Activated gamma-delta T cell treated with Interleukin-2 at 50 U/mL for 16 hours (primary cell): ENCODE results near the gene EGFLAM.
"Not testable (repeated sequence)": the region's sequence is repeated elsewhere in the genome, so short reads cannot be mapped to it uniquely, and the experiment has no call there.

Experiments
- DNase-seq: peaks from one replicate; pipeline ENCODE4 v3.0.0-alpha.2; 2020

EGFLAM gene

GRCh38 chr5:38331831-38332230, 73.5 kb downstream of the EGFLAM start:
- no peak for DNase-seq

GRCh38 chr5:38333181-38333580, 74.8 kb downstream of the EGFLAM start:
- DNase-seq: not testable (repeated sequence)

- no peak for DNase-seq
Measured at GRCh38 chr5:38338455-38338854, 80.1 kb downstream of the EGFLAM start.

- DNase-seq: no peak
Measured at GRCh38 chr5:38339446-38339845, 81.1 kb downstream of the EGFLAM start.

- DNase-seq: no peak
Measured at GRCh38 chr5:38341056-38341455, 82.7 kb downstream of the EGFLAM start.

- DNase-seq: no peak
Measured at GRCh38 chr5:38341641-38342040, 83.3 kb downstream of the EGFLAM start.

- no peak for DNase-seq
Measured at GRCh38 chr5:38342261-38342660, 83.9 kb downstream of the EGFLAM start.

- no peak for DNase-seq
Measured at GRCh38 chr5:38344891-38345290, 86.5 kb downstream of the EGFLAM start.

GRCh38 chr5:38346593-38346992, 88.2 kb downstream of the EGFLAM start:
- no peak for DNase-seq

GRCh38 chr5:38347040-38347763, 88.8 kb downstream of the EGFLAM start:
- no peak for DNase-seq

GRCh38 chr5:38347896-38348295, 89.5 kb downstream of the EGFLAM start:
- DNase-seq: no peak

- no peak for DNase-seq
Measured at GRCh38 chr5:38360323-38361061, 102.1 kb downstream of the EGFLAM start.

GRCh38 chr5:38362713-38363112, 104.4 kb downstream of the EGFLAM start:
- DNase-seq: no peak

- DNase-seq: no peak
Measured at GRCh38 chr5:38364825-38365224, 106.5 kb downstream of the EGFLAM start.

- DNase-seq: no peak
Measured at GRCh38 chr5:38367410-38367809, 109.1 kb downstream of the EGFLAM start.

- DNase-seq: no peak
Measured at GRCh38 chr5:38367966-38368365, 109.6 kb downstream of the EGFLAM start.

- no peak for DNase-seq
Measured at GRCh38 chr5:38369692-38370091, 111.3 kb downstream of the EGFLAM start.

GRCh38 chr5:38370358-38371100, 112.2 kb downstream of the EGFLAM start:
- no peak for DNase-seq

- DNase-seq: no peak
Measured at GRCh38 chr5:38371596-38371995, 113.2 kb downstream of the EGFLAM start.

- no peak for DNase-seq
Measured at GRCh38 chr5:38373743-38374142, 115.4 kb downstream of the EGFLAM start.

- DNase-seq: no peak
Measured at GRCh38 chr5:38375423-38375822, 117.1 kb downstream of the EGFLAM start.

GRCh38 chr5:38376404-38376803, 118.0 kb downstream of the EGFLAM start:
- DNase-seq: no peak

- no peak for DNase-seq
Measured at GRCh38 chr5:38378579-38378978, 120.2 kb downstream of the EGFLAM start.
